Vagina (tissue), 2 donors: Measurements from ENCODE around the gene XAB2. TPM values are rescaled to one million over a fixed set of nuclear protein-coding genes. Genes with fewer than 3 reads are reported as not detected.

ENCODE experiments used
- DNase-seq, 2 donors: peaks; one replicate each; pipeline ENCODE4 v3.0.0-alpha.2; 2017; ENCODE audit errors: extremely low spot score in 2 of 2
- H3K27ac ChIP-seq: fragments of 200-600 bp; sonication (generic); one replicate; pipeline ENCODE4 v1.5.1; 2019
- H3K27me3 ChIP-seq: fragments of 200-600 bp; sonication (generic); one replicate; pipeline ENCODE4 v1.5.1; 2019
- H3K36me3 ChIP-seq, 2 donors: fragments of 200-600 bp; sonication (generic); one replicate each; pipeline ENCODE4 v1.5.1; 2017 to 2019
- H3K4me1 ChIP-seq: fragments of 200-600 bp; sonication (generic); one replicate; pipeline ENCODE4 v1.5.1; 2019
- H3K4me3 ChIP-seq, 2 donors: fragments of 200-600 bp; sonication (generic); 1 replicate in 1 of 2; 2 replicates in 1 of 2; pipeline ENCODE4 v1.5.1; 2016 to 2019
- H3K9me3 ChIP-seq: fragments of 200-600 bp; sonication (generic); one replicate; pipeline ENCODE4 v1.5.1; 2019
- POLR2A ChIP-seq, 2 donors: fragments of 450-650 bp; IDR thresholded peaks; one replicate each; pipeline ENCODE4 v1.6.1; 2017; ENCODE audit warnings: antibody characterized with exemption in 2 of 2, mild to moderate bottlenecking in 2 of 2, moderate library complexity in 2 of 2
- POLR2AphosphoS5 ChIP-seq, 2 donors: sonication (generic); formaldehyde crosslinking; IDR thresholded peaks; one replicate each; pipeline ENCODE4 v1.9.0; 2017; ENCODE audit warnings: antibody characterized with exemption in 2 of 2, mild to moderate bottlenecking in 2 of 2, low read depth in 1 of 2; ENCODE audit not compliant: insufficient read depth in 1 of 2
- intact Hi-C: fragments of 100-400 bp; cut with DNase I; formaldehyde crosslinking; loops from one replicate; pipeline ENCODE4 v1.15.1; 2023
- total RNA-seq: library from RNA; depleted of rRNA; stranded (reverse); fragments of >200 nt; gene quantifications from one replicate; pipeline ENCODE4 v1.2.3, GENCODE V29; 2016
- TF ChIP-seq, protein P1 (sequence below), 3 experiments: fragments of 450-650 bp in 2 of 3; fragments of 200-600 bp in 1 of 3; sonication (generic) in 1 of 3; IDR thresholded peaks; one replicate each; pipeline ENCODE4 v1.5.1; 2017 to 2019; ENCODE audit warnings: antibody characterized with exemption in 3 of 3, mild to moderate bottlenecking in 2 of 3, moderate library complexity in 2 of 3

The XAB2 gene
- total RNA-seq, 1 donor from 2014 or later, result 44.0 TPM

DNA sequence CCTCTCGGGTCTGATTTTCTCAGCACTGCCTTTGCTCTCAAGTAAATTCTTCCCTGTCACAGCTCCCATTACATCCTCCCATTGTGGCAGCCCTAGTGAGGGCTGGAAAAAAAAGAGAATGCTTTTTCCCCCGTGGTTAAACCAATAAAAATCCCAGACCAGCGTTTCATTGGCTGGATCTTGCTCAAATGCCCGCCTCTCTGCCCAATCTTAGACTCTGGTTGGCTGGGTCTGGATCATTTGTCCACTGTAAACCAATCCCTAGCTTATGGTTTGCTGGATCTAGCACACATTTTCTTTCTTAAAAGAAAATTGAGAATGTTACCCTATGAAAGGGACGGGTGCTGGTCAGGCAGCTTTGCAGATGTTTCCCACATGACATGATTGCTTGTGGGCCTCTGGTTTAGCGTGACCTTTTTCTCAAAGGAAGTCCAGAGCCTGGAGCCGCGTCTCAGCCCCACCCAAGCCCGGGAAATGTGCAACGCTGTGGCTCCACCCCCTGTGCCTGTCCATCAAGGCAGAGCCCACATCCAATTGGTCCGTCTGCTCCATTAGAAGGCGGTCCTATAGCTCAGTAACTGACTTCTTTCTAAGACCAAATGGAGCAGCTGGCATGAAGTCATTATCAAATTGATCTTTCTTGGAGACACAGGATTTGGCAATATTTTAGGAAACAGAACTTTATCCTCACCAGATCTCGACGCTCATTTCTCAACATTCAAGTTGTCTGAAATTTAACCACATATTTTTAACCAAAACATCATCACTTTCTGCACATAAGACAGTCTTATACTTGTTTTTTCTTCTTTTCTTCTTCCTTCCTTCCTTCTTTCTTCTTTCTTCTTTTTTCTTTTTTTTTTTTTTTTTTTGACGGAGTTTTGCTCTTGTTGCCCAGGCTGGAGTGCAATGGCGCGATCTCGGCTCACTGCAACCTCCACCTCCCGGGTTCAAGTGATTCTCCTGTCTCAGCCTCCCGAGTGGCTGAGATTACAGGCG lies 45.0 kb upstream of the XAB2 start:
- no peak overlapping the region for H3K27ac ChIP-seq

GRCh38 chr19:7672522-7672921 lies 43.2 kb upstream of the XAB2 start:
- DNase-seq, result no peak
- no peaks in the 10 kb centered on the region for H3K27me3 ChIP-seq
- no peaks in the 10 kb centered on the region for H3K9me3 ChIP-seq
- H3K27ac ChIP-seq, result no peak overlapping the region
- H3K4me1 ChIP-seq, result no peaks in the 10 kb centered on the region
- H3K4me3 ChIP-seq, result no peak overlapping the region
- H3K36me3 ChIP-seq, result no peaks in the 10 kb centered on the region
- TF ChIP-seq, protein P1, sequence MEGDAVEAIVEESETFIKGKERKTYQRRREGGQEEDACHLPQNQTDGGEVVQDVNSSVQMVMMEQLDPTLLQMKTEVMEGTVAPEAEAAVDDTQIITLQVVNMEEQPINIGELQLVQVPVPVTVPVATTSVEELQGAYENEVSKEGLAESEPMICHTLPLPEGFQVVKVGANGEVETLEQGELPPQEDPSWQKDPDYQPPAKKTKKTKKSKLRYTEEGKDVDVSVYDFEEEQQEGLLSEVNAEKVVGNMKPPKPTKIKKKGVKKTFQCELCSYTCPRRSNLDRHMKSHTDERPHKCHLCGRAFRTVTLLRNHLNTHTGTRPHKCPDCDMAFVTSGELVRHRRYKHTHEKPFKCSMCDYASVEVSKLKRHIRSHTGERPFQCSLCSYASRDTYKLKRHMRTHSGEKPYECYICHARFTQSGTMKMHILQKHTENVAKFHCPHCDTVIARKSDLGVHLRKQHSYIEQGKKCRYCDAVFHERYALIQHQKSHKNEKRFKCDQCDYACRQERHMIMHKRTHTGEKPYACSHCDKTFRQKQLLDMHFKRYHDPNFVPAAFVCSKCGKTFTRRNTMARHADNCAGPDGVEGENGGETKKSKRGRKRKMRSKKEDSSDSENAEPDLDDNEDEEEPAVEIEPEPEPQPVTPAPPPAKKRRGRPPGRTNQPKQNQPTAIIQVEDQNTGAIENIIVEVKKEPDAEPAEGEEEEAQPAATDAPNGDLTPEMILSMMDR (IDR thresholded peaks at IDR 0.05), result no peak
- TF ChIP-seq POLR2A (IDR thresholded peaks at IDR 0.05), result no peak
- no peak for TF ChIP-seq POLR2AphosphoS5 (IDR thresholded peaks at IDR 0.05; ENCODE audit: insufficient read depth in 1 of 2, low read depth in 1 of 2)
- intact Hi-C loops, result no loop called here

More for the DNA sequence above, 45.0 kb upstream of the XAB2 start:
- no peaks in the 10 kb centered on the region for H3K9me3 ChIP-seq
- no peak for DNase-seq
- H3K27me3 ChIP-seq, result no peaks in the 10 kb centered on the region
- no peaks in the 10 kb centered on the region for H3K4me1 ChIP-seq
- intact Hi-C loops, result no loop called here
- no peaks in the 10 kb centered on the region for H3K36me3 ChIP-seq
- H3K4me3 ChIP-seq, result no peak overlapping the region
- TF ChIP-seq POLR2AphosphoS5 (IDR thresholded peaks at IDR 0.05; ENCODE audit: insufficient read depth in 1 of 2, low read depth in 1 of 2) (no peak), POLR2A (IDR thresholded peaks at IDR 0.05) (no peak)
- TF ChIP-seq, protein P1 (IDR thresholded peaks at IDR 0.05), result no peak

DNA sequence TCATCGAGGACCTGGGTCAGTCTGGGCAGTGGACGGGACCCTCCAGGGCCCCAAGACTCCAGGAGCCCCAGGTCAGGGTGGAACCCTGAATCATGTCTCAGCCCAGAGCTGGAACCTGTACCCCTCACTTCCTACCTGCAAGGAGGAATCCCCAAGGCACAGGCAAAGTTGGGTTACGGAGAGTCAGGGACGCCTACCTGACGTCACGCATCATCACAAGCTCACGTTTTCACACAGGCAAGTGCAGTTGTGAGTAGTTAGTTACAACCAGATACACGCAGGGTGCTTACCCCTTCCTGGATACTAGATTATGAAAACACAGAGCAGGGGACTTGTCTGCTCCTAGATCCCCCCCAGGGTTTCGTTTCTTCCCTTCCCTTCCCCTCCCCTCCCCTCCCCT lies 41.4 kb upstream of the XAB2 start:
- Histone ChIP-seq H3K36me3 (no peaks in the 10 kb centered on the region), H3K4me1 (no peaks in the 10 kb centered on the region), H3K27me3 (no peaks in the 10 kb centered on the region), H3K4me3 (no peak overlapping the region), H3K9me3 (no peaks in the 10 kb centered on the region), H3K27ac (no peak overlapping the region)
- intact Hi-C loops, result no loop called here
- DNase-seq, result no peak
- TF ChIP-seq, protein P1 (IDR thresholded peaks at IDR 0.05), result no peak
- TF ChIP-seq POLR2AphosphoS5 (IDR thresholded peaks at IDR 0.05; ENCODE audit: insufficient read depth in 1 of 2, low read depth in 1 of 2), result no peak
- no peak for TF ChIP-seq POLR2A (IDR thresholded peaks at IDR 0.05)

DNA sequence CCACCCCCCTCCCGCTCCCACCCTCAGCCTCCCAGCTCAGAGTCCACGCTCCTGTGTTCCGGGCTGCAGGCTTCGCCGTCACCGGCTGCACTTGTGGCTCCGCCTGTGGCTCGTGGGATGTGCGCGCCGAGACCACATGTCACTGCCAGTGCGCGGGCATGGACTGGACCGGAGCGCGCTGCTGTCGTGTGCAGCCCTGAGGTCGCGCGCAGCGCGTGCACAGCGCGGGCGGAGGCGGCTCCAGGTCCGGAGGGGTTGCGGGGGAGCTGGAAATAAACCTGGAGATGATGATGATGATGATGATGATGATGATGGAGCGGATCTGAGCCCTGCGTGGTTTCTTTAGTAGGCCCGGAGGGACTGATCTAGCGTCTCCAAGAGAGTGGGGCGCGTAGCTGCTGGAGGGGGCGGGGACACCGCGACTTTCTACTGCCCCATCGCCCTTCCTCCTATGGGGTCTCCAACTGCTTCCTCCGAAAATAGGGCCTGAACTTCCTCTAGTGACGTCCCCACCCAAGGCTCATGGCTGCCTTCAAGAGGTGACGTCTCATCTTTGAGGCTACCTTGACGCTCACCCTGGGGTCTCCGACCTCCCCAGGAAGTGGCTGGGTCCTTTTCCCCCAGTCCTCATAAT lies 40.9 kb upstream of the XAB2 start:
- Histone ChIP-seq H3K27ac (no peak overlapping the region), H3K27me3 (no peaks in the 10 kb centered on the region), H3K4me3 (no peak overlapping the region), H3K4me1 (no peaks in the 10 kb centered on the region), H3K9me3 (no peaks in the 10 kb centered on the region), H3K36me3 (no peaks in the 10 kb centered on the region)
- intact Hi-C loops, result no loop called here
- no peak for DNase-seq
- TF ChIP-seq POLR2AphosphoS5 (IDR thresholded peaks at IDR 0.05; ENCODE audit: insufficient read depth in 1 of 2, low read depth in 1 of 2) (no peak), POLR2A (IDR thresholded peaks at IDR 0.05) (no peak)
- TF ChIP-seq, protein P1 (IDR thresholded peaks at IDR 0.05), result no peak
